Suppressor macrophage treated with lipopolysaccharide for 4 hours (primary cell): ENCODE results near the gene SSTR3.
A peak's percentile ranks its signal among the peaks of the same experiment; 100 is the strongest.
"Not testable (repeated sequence)": the region's sequence is repeated elsewhere in the genome, so short reads cannot be mapped to it uniquely, and the experiment has no call there.

ENCODE experiments used
- DNase-seq: peaks from one replicate; pipeline ENCODE4 v3.0.0-alpha.2; 2020

SSTR3 gene

DNA sequence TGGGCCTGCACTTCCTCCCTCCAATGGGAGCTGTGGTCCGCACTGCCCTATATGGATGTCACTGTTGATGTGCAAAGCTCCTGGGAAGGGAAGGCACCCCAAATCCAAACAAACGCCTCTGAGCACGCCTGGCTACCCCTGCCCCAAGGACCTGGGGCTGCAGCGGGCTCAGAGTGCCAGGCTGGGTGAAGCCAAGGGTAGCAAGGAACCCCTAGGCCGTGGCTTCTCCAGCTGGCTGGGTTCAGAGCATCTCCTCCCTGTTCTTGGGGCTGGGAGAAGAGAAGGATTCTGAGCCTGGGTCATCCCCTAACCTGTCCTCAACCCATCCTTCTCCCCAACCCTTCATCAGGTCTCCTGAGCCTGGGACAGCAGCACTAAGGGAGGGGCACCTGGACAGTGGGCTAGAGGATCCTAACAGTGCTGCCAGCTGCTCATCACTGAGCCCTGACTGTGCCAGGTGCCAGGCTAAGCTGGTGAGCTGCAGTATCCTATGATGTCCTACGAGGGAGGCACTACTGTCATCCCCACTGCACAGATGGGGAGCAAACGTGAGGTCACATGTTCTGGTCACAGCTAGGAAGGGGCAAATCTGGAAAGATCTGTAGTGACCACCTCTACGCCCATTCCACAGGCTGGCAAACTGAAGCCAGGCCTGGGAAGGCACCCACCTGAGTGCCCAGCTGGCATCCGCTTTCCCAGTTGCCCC, 3.0 kb downstream of the SSTR3 start:
- no peak for DNase-seq

DNA sequence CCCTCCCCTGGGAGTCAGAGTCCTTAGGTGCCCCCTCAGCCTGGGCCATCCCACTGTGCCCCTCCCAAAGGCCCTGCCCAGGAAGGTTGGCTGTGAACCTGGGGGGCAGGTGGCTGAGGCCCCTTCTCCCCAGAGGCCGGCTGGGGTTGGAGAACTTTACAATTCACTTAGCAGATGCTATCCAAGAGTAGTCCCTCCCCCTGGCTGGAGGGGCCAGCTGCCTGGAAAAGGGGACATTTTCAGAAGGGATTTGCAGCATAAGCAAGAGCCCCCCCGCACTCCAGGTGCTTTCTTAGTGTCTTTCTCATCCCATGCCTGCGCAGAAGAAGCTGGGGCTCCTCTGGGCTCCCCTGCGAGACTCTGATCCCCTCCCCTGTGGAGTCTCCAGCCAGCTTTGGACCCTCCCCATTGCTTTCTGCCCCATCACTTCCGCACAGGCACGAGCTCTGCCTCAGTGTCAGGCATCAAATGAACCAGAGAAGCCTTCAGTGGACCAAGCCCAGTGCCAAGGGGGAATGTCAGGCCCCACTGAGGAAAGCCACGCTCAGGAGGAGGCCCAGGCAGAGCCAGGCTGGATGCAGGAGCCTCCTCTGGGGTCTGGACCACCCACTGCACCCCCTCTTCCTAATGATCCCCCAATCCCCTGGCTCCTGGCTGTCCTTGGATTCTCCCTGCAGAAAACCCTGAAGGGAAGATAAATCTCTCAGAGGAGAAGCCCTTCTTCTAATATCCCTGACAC, 3.7 kb downstream of the SSTR3 start:
- no peak for DNase-seq

DNA sequence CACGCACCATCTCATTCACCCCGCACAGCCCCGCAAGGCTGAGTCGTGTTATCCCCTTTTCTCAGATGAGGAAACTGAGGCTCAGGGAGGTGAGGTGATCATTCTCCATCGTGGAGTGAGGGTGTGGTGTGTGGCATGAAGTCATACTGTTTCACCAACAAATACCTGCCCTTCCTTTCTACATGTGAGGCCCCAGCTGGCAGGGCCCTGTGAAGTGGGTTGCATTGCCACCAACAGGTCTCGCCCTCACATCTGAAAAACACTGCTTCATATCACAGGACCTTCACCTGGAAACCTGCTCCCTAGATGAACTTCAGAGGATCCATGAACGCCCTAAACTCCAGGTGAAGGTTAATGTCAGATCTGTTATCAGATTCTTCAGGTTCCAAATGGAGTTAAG, 4.3 kb downstream of the SSTR3 start:
- DNase-seq: no peak

DNA sequence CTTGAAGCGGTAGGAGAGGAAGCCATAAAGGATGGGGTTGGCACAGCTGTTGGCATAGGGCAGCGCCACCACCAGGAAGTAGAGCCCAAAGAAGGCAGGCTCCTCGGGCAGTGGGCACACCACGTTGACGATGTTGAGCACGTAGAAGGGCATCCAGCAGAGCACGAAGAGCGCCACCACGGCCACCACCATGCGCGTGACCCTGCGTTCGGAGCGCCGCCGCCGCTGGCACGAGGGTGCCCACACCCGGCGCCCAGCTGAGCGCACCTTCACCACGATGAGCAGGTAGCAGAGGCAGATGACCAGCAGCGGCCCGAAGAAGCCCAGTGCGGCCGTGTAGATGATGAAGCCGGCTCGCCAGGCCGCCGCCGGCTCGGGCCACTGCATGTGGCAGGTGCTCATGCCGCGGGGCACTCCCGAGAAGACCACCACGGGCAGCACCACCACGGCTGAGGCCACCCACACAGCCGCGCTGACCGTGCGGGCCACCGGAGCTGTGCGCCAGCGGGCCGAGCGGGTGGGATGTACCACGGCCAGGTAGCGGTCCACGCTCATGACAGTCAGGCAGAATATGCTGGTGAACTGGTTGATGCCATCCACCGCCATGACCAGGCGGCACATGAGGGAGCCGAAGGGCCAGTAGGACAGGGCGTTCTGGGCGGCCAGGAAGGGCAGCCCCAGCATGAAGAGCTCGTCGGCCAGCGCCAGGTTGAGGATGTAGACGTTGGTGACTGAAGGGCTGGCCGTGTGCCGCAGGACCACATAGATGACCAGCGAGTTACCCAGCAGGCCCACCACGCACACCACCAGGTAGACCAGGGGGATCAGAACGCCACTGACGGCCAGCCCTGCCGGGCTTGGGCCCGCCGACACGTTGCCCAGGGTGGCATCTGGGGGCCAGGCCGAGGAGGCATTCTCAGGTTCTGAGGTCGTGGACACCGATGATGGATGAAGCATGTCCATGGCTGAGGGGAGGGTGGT, 5.1 kb downstream of the SSTR3 start:
- no peak for DNase-seq

DNA sequence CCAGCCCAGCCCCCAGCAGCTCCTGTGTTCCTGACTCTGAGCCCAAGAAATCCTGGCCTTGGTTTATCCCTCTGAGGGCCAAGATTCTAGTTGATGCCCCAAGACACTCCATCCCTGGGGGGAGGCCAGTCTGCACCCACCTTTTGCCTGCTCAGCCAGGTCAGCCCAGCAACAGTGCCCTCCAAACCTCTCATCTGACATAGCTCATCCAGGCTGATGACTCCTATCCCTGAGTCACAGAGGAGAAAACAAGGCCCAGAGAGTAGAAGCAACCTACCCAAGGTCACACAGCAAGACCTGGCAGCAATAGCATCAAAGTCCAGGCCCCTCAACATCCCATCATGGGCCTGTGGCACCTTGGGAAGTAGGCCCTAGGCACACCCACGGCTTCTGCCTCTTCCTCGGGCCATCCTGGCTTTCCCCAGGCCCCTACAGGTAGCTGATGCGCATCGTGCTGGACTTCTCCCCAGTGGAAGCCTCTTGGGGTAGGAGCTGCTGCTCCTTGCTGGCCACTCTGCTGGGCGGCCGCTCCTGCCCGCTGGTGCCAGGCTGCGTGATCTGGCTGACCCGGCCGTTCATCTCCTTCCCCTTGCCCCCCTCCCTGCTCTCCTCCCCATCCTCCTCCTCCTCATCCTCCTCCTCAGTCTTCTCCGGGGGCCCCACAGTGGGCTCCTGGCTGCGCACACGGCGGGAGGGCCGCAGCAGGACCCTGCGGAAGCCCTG, 6.0 kb downstream of the SSTR3 start:
- no peak for DNase-seq

DNA sequence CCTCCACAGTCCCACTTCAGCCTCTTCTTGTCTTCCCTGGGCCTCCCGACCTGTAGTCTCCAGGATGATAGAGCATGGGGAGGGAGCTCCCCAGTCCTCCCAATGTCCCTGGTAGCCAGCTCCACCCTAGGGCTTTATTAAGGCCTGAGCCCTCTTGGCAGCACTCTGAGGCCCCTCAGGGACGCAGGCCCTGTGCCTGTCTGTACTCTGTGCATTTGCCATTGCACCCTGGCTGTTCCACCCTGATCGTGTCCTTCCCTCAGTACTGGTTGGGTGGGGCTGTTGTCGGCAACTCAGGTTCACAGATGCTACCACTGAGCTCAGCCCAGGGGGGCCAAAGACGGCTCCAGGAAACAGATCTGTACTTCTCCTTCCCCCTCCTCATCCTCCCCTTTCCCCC, 7.2 kb downstream of the SSTR3 start:
- no peak for DNase-seq

DNA sequence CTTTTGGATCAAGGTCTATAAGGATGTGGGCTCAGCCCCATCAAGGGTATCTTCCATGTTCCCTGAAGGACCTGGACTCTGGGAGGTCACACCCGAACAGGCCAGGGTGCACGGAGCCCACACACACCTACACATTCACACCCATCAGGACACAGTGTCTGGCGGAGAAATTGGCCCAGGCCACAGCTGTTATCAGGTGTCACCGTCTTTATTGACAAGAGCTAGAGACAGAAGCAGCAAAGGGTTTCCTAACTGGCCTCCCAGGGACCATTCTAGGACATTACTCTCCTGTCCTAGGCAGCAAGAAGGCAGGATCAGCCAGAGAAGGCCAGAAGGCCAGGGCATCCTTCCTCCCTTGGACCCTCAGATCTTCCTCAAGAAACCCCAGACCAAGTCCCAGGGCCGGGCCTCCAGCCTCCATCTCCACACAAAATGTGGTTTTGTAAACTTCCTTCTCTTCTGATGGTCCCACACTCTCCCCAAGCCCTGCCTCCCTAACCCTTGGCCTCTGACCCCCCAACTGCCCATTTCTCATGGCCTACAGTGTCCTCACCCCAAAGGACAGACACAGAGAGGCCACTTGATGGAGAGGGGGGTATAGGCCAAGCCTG, 8.1 kb downstream of the SSTR3 start:
- no peak for DNase-seq

DNA sequence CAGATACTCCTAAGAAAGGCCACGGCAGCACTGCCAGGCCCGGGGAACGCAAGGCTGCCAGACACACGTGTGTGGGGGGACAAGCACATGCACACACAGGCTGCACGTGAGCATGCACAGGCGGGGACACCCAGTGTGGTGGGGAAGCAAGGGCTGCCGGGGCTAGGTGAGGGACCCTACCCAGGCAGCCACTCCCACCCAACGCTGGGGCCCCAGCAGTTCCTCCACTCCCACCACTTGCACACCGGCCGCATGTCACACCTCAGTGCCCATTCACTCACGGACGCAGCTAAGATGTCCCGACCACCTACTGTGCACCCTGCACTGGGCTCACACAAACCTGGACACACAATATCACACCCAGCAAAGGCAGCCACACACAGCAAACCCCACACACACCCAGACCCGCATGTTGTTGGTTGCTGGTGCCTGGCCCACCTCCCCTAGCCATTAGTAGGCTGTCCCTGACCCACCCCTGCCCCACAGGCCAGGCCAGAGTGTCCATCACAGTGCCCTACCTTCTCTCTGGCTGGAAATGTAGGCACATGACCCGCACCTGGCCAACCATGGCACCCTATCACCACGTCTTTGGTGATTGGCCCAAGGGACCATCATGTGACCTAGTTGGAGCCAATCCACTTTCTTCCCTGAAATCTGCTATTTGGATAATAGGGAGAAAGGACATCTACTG, 8.8 kb downstream of the SSTR3 start:
- DNase-seq: no peak

DNA sequence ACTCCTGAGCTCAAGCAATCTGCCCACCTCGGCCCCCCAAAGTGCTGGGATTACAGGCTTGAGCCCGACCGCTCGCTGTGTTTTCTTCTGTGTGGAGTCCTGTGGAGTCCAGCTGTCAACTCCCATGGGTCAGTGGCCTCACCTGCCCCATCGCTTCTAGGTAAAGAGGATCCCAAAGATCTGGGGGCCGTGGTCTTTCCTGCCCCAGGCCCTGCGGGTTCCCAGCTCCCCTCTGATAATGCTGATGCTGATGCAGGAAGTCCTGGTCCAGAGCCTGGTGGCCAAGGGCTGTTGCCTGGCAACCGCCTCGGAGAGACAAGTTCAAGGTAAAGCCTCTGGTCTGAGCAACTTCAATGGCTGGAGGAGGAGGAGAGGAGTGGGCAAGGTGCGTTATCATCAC, 9.6 kb downstream of the SSTR3 start:
- DNase-seq: no peak

DNA sequence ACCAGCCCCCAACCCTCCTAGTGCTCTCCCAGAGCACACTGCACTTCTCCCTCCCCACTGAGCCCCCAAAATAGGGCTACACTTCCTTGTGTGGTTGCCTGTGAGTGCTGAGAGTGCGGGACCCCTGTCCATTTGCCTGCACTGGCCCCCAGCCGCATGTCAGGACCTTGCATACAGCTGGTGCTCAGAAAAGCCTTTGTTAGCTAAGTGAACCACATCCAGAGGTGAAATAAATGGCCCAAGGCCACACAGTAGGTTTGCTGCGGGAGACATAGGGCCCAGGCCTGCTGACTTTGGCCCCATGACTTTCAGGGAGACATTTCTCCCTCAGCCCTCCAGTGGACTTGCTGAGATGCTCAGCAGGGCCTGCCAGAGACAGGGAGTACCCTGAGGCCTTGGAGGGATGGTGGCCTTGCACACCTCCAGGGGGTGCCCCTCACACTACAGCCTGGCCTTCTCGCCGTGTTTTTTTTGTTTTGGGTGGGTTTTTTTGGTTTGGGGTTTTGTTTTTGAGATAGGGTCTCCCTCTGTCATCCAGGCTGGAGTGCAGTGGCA, 10.2 kb downstream of the SSTR3 start:
- no peak for DNase-seq

DNA sequence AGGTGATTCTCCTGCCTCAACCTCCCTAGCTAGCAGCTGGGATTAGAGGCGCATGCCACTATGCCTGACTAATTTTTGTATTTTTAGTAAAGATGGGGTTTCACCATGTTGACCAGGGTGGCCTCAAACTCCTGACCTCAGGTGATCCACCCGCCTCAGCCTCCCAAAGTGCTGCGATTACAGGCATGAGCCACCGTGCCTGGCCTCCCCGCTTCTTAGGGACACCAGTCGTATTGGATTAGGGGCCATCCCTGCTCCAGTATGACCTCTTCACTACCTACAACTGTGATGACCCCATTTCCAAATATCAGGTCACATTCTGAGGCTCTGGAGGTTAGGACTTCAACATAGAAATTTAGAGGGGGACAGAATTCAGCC, 10.8 kb downstream of the SSTR3 start:
- DNase-seq: not testable (repeated sequence)

DNA sequence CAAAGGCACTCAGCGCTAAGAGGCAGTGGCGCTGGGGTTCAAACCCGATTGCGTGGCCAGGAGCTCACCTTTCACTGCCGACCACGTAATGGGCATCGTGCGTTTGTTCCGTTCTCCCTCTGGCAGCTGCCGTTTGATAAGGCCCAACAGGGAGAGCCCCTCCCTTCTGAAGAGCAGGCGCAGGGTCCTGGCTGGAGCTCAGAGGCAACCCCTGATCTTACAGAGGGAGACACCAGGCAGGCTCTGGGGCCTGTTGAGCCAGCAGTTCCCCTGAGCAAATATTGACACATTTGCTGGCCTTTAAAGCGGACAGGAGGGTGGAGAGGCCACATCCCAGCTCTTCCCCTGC, 12.5 kb downstream of the SSTR3 start:
- no peak for DNase-seq

DNA sequence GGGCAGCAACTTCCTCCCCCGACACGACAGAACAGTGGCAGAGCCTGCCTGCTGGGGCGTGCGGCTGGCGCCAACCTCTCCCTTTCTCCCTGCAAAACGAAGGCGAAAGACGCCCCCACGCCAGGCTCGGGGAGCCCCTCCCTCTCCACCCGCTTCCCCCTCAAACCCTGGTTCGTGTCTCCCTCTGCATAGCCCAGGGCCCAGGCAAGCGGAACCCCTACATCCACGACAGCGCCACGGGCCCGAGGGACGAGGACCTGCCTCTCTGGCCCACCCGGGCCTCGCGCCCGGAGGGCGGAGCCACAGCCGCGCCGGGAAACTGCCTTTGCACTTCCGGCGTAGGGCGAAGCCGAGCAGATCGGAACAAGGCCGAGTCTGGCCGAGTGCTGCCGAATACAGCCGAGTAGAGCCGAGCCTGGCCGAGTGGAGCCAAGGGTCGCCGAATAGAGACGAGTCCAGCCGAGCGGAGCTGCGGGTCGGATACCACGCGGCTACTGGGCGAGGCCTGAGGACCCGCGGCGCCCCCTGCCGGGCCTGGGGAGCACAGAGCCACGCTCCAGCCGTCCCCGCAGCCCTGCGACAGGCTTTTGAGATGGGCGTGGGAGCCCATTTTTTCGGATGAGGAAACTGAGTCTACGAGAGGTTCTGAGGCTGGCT, 13.0 kb downstream of the SSTR3 start:
- DNase-seq: peak; percentile 99

DNA sequence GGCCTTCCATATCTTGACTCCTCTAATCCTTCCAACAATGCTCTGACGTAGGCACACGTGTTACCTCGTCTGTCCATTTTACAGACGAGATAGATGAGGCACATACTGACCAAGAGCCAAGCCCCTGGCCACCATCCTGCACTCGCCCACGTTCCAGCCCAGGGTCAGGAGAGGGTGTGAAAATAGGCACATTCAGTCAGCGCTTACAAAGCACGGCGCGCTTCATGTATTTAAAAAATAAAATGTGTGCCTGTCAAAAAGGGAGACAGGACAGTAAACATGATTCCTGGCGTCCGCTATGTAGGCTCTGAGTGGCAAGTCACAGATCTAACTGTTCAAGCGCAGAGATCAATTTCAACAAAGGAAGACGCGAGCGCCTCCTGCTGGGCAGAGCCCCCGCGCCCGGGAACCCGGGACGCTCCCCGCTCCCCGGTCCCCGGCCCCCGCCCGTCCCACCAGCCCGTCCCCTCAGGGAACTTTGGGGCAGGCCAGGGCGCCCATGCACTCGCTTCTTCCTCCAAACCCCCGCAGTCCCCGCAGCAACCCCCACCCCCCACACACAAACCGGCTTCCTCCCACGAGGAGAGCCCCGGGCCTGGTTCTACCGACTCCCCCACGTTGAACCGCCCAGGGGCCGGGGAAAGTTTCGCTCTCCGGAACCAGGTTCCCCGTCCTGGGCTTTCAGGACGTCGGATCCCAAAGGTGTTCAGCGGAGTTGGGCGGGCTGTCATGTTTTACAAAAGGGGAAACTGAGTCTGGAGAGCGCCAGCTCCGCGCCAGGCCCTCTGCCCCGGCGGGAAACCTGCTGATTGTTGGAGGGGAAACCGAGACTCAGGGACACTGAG, 13.8 kb downstream of the SSTR3 start:
- DNase-seq: peak; percentile 90

DNA sequence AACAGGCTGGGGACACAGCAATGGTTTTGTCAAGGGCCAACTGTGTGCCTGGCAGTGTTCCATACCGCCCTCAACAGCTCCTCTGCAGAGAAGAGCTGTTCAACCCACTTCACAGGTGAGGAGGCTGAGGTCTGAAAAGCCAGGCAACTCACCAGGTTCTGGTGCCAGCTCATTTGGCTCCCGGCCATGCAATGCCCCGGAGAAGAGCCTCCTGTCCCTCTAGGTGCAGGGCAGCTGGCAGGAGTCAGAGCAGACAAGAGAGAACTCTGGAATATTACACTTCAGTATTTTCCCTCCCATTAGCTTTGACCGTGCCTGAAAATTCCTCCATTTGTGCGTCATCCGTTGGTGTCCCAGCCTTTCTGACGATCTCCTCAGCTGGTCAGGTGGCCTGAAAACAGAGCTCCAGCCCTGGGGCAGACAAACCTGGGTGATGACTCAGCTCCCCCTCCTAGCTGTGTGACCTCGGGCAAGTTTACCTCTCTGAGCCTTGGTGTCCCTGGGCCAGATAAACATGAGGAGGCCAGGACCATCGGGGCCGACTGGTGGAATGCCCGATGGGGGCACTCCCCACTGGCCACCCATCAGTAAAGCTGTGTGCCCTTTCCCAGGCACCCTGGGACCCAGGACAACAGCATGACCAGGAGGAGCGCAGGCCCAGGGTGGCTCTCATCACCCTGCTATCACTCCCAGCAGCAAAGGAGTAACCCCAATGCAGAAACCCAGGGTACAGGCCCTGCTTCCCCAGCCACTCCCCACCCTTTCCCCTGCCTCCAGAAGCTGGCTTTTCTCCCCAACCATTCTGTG, 14.6 kb downstream of the SSTR3 start:
- no peak for DNase-seq

DNA sequence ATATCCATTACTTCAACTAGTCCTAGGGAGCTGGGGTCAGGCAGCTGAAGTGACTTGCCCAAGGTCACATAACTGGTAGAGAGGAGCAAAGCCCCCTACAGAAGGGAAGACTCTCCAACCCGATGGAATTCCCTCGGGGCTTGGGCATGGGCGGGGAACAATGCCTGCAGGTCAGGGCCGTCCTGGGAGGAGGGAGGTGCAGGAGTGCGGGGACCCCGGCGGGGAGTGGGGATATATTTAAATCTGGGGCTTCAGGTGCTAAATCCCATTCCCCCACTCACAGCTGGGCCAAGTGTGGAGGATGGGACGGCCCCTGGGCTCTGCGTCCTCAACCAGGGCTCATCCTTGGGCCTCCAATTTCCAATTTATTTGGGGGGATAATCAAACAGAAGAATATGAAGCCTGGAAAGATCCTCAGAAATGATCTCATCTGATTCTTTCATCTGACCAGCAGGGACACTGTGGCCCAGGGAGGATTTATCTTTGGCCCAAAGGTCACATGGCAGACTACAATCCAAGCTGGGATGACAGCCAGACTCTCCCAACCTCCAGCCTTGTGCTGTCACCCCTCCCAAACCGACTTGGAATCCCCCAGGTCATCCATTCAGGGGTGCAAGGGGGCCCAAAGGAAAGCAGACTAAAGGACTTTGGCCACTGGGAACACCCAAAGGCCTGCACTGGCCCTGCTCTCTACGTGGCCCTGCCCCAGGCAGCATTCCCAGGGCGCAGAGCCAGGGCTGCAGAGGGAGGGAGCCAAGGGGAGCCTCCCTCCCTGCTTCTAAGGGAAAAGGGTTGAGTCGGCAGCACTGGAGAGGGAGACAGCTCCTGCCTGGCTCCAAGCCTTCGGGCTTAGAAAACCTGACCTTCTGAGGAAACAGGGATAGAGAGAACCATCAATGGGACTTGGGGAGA, 15.5 kb downstream of the SSTR3 start:
- DNase-seq: no peak

DNA sequence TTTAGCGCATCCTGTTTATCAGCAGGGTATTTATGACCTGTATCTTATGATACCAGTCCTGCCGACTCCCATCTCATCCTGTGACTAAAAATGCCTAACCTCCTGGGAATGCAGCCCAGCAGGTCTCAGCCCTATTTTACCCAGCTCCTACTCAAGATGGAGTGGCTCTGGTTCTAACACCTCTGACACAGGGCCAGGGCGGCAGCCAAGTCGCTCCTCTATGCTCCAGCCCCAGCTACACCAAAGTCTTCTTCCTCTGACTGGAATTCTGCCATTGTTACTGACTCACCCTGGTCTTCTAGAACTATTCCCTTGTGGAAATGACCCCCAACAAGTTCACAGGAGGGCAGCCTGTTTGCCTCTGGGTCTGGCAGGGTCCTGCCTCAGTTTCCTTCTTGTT, 16.4 kb downstream of the SSTR3 start:
- no peak for DNase-seq

DNA sequence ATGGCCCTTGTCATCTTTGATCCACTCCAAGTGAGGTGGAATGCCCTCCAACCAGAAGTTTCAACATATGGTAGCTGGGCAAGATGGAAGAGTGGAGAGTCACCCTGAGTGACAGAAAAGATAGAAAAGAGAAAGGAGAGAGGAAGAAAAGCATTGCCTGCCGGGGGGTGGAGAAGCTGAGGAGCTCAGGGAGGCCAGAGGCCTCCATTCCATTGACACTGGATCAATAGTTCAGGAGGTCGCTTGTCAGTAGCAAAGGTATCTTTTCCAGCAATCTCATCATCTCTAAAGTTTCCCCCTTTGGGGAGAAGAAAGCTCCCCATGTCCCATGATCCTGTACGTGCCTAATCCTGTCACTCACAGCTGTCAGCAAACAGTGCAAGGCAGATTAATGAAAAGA, 17.5 kb downstream of the SSTR3 start:
- DNase-seq: no peak
